Thyroid gland (tissue), 4 donors: Measurements from ENCODE around the gene TP53AIP1. TPM values are rescaled to one million over a fixed set of nuclear protein-coding genes. Genes with fewer than 3 reads are reported as not detected.

Experiments
- DNase-seq, 2 donors: peaks; one replicate each; pipeline ENCODE4 v3.0.0-alpha.2; 2019
- H3K27ac ChIP-seq, 3 donors: fragments of 200-600 bp; sonication (generic); 1 replicate in 2 of 3; 2 replicates in 1 of 3; pipeline ENCODE4 v1.5.1; 2016 to 2019; ENCODE audit warnings: mild to moderate bottlenecking in 1 of 3, moderate library complexity in 1 of 3
- H3K27me3 ChIP-seq: fragments of 200-600 bp; sonication (generic); one replicate; pipeline ENCODE4 v1.5.1; 2019
- H3K36me3 ChIP-seq, 2 donors: fragments of 200-600 bp; sonication (generic); one replicate each; pipeline ENCODE4 v1.5.1; 2016 to 2019
- H3K4me1 ChIP-seq, 2 donors: fragments of 200-600 bp; sonication (generic); one replicate each; pipeline ENCODE4 v1.5.1; 2017 to 2019
- H3K4me3 ChIP-seq, 3 donors: fragments of 200-600 bp; sonication (generic); replicated peaks in 1 of 3; 1 replicate in 2 of 3; 2 replicates in 1 of 3; pipeline ENCODE4 v1.5.1; 2016; ENCODE audit warnings: mild to moderate bottlenecking in 1 of 3
- H3K9me3 ChIP-seq: fragments of 200-600 bp; sonication (generic); one replicate; pipeline ENCODE4 v1.5.1; 2017
- POLR2A ChIP-seq, 2 donors: fragments of 450-650 bp; IDR thresholded peaks; one replicate each; pipeline ENCODE4 v1.6.1; 2017; ENCODE audit warnings: antibody characterized with exemption in 2 of 2, mild to moderate bottlenecking in 2 of 2, moderate library complexity in 1 of 2
- WGBS, 2 donors: methylation state at CpG; one replicate each; pipeline ENCODE4 v1.1.5; 2017; 5-methylcytosine and 5-hydroxymethylcytosine counted together
- intact Hi-C: fragments of 100-400 bp; cut with DNase I; formaldehyde crosslinking; loops from one replicate; pipeline ENCODE4 v1.15.1; 2023
- total RNA-seq, 4 donors: library from RNA; depleted of rRNA; stranded (reverse); fragments of >200 nt; gene quantifications; one replicate each; pipeline ENCODE4 v1.2.3, GENCODE V29; 2016
- TF ChIP-seq, protein P1 (sequence below), 6 experiments: fragments of 200-600 bp in 3 of 6; fragments of 450-650 bp in 3 of 6; sonication (generic) in 3 of 6; IDR thresholded peaks; one replicate each; pipeline ENCODE4 v1.5.1; 2016 to 2019; ENCODE audit warnings: antibody characterized with exemption in 6 of 6, mild to moderate bottlenecking in 2 of 6, inconsistent platforms in 1 of 6, moderate library complexity in 1 of 6

TP53AIP1 gene
- total RNA-seq, 4 donors from 2014 or later: not detected

DNA sequence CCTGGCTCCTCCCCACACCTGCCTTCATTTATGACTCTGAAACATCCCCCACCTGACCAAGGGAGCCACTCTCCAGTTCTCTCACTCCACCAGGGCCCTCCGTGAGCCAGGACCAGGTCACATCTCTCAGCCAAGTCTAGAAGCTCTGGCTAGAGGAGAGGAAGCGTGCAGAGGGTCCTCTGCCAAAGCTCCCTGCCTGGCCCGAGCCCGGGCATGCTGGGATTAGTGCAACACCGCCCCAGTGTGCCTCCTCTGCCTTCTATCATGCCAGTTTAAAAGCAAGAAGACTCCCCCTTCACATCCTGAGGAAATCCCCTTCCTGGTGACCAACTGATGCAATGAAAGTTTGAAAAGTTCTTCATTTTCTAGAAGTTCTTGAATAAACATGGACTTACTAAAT lies 23.5 kb downstream of the TP53AIP1 start:
- WGBS, 2 donors: 62% methylated on average over 5 of the region's 5 CpGs
- Histone ChIP-seq H3K36me3 (no peaks in the 10 kb centered on the region), H3K9me3 (no peaks in the 10 kb centered on the region), H3K27ac (no peak overlapping the region), H3K4me1 (no peaks in the 10 kb centered on the region), H3K27me3 (no peaks in the 10 kb centered on the region), H3K4me3 (no peak overlapping the region)
- no peak for TF ChIP-seq POLR2A (IDR thresholded peaks at IDR 0.05)
- TF ChIP-seq, protein P1, sequence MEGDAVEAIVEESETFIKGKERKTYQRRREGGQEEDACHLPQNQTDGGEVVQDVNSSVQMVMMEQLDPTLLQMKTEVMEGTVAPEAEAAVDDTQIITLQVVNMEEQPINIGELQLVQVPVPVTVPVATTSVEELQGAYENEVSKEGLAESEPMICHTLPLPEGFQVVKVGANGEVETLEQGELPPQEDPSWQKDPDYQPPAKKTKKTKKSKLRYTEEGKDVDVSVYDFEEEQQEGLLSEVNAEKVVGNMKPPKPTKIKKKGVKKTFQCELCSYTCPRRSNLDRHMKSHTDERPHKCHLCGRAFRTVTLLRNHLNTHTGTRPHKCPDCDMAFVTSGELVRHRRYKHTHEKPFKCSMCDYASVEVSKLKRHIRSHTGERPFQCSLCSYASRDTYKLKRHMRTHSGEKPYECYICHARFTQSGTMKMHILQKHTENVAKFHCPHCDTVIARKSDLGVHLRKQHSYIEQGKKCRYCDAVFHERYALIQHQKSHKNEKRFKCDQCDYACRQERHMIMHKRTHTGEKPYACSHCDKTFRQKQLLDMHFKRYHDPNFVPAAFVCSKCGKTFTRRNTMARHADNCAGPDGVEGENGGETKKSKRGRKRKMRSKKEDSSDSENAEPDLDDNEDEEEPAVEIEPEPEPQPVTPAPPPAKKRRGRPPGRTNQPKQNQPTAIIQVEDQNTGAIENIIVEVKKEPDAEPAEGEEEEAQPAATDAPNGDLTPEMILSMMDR (IDR thresholded peaks at IDR 0.05): no peak
- intact Hi-C loops: no loop called here
- no peak for DNase-seq

GRCh38 chr11:128917144-128917724 lies 25.4 kb downstream of the TP53AIP1 start:
- no peaks in the 10 kb centered on the region for H3K36me3 ChIP-seq
- H3K27me3 ChIP-seq: no peaks in the 10 kb centered on the region
- intact Hi-C loops: no loop called here
- H3K9me3 ChIP-seq: no peaks in the 10 kb centered on the region
- no peak for DNase-seq
- H3K27ac ChIP-seq: no peak overlapping the region
- 60 to 62% methylated on average over 4 to 5 of the region's 5 CpGs for WGBS, 2 donors
- no peaks in the 10 kb centered on the region for H3K4me1 ChIP-seq
- TF ChIP-seq, protein P1 (IDR thresholded peaks at IDR 0.05): no peak
- no peak for TF ChIP-seq POLR2A (IDR thresholded peaks at IDR 0.05)
- H3K4me3 ChIP-seq: no peak overlapping the region

- H3K9me3 ChIP-seq: no peaks in the 10 kb centered on the region
- H3K27me3 ChIP-seq: no peaks in the 10 kb centered on the region
- H3K36me3 ChIP-seq: no peaks in the 10 kb centered on the region
- WGBS, 2 donors: 85 to 100% methylated on average over 2 of the region's 2 CpGs
- DNase-seq: no peak
- intact Hi-C loops: no loop called here
- H3K4me3 ChIP-seq: no peak overlapping the region
- TF ChIP-seq POLR2A (IDR thresholded peaks at IDR 0.05): no peak
- TF ChIP-seq, protein P1 (IDR thresholded peaks at IDR 0.05): no peak
- H3K27ac ChIP-seq: no peak overlapping the region
- H3K4me1 ChIP-seq: no peaks in the 10 kb centered on the region
Measured at GRCh38 chr11:128916681-128917080, 26.0 kb downstream of the TP53AIP1 start.

DNA sequence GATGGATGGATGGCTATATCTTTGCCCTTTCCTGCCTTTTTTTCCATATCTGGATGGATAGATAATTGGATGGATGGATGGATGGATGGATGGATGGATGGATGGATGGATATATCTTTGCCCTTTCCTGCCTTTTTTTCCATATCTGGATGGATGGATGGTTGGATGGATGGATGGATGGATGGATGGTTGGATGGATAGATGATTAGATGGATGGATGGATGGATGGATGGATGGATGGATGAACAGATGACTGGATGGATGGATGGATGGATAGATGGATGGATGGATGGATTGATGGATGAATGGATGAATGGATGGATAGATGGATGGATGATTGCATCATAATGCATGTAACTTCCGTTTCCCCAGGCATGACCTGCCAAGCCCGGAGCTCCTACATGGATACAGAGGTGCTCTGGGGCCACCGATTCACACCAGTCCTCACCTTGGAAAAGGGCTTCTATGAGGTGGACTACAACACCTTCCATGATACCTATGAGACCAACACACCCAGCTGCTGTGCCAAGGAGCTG lies 26.6 kb downstream of the TP53AIP1 start:
- DNase-seq: no peak
- TF ChIP-seq, protein P1 (IDR thresholded peaks at IDR 0.05): no peak
- Histone ChIP-seq H3K4me3 (no peak overlapping the region), H3K36me3 (no peaks in the 10 kb centered on the region), H3K9me3 (no peaks in the 10 kb centered on the region), H3K4me1 (no peaks in the 10 kb centered on the region), H3K27me3 (no peaks in the 10 kb centered on the region), H3K27ac (no peak overlapping the region)
- intact Hi-C loops: no loop called here
- WGBS, 2 donors: 66 to 81% methylated on average over 3 of the region's 3 CpGs

DNA sequence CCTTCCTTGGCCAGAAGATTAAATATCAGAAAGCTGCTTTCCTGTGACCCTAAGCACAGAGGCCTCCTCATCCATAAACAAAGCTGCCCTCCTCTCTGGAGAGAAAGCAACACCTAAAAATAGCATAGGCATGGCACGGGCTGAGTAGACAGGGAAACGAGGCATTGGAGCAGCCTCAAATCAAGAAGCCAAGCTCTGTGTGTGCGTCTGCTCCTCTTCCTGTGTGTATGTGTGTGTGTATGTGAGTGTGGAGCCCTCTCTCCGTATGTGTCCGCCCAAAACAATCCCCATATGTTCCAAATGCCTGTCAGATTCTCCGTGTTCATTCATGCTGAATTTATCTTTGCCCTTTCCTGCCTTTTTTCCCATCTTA lies 27.5 kb downstream of the TP53AIP1 start:
- no peak overlapping the region for H3K27ac ChIP-seq
- no peak for DNase-seq
- TF ChIP-seq, protein P1 (IDR thresholded peaks at IDR 0.05): no peak
- TF ChIP-seq POLR2A (IDR thresholded peaks at IDR 0.05): no peak
- H3K36me3 ChIP-seq: no peaks in the 10 kb centered on the region
- H3K27me3 ChIP-seq: no peaks in the 10 kb centered on the region
- no peak overlapping the region for H3K4me3 ChIP-seq
- 81 to 87% methylated on average over 6 of the region's 6 CpGs for WGBS, 2 donors
- no peaks in the 10 kb centered on the region for H3K4me1 ChIP-seq
- H3K9me3 ChIP-seq: no peaks in the 10 kb centered on the region
- intact Hi-C loops: no loop called here
